Mesothelial cell of epicardium (in vitro differentiated cells): ENCODE measurements around the gene DNAI1. TPM values are rescaled to one million over a fixed set of nuclear protein-coding genes. Genes with fewer than 3 reads are reported as not detected.
"Not testable (repeated sequence)": the region's sequence is repeated elsewhere in the genome, so short reads cannot be mapped to it uniquely, and the experiment has no call there.

Source experiments
- DNase-seq, 2 experiments: peaks; one replicate each; pipeline ENCODE4 v3.0.0; 2021; ENCODE audit warnings: low spot score in 2 of 2; ENCODE audit not compliant: unreplicated experiment in 2 of 2
- H3K27ac Mint-ChIP-seq: 2 replicates; pipeline ENCODE4 v1.8.0; 2021; ENCODE audit warnings: mixed read lengths
- H3K27me3 Mint-ChIP-seq: 2 replicates; pipeline ENCODE4 v1.8.0; 2021; ENCODE audit warnings: low read depth, mixed read lengths
- H3K36me3 Mint-ChIP-seq: 2 replicates; pipeline ENCODE4 v1.8.0; 2021; ENCODE audit warnings: mixed read lengths
- H3K4me1 Mint-ChIP-seq: 2 replicates; pipeline ENCODE4 v1.8.0; 2021; ENCODE audit warnings: mixed read lengths
- H3K4me3 Mint-ChIP-seq: 2 replicates; pipeline ENCODE4 v1.8.0; 2021; ENCODE audit warnings: mild to moderate bottlenecking, moderate library complexity, mixed read lengths
- H3K9me3 Mint-ChIP-seq: 2 replicates; pipeline ENCODE4 v1.8.0; 2021; ENCODE audit warnings: mixed read lengths
- CTCF ChIP-seq: fragments of 200-600 bp; sonication (generic); IDR thresholded peaks from one replicate; pipeline ENCODE4 v1.5.0; 2021; ENCODE audit warnings: antibody characterized with exemption; ENCODE audit not compliant: unreplicated experiment
- total RNA-seq: library from RNA; stranded (reverse); gene quantifications from 3 replicates; pipeline ENCODE4 v1.2.1, GENCODE V29; 2021

DNAI1 gene
- total RNA-seq, 1 donor from 2014 or later: not detected

- Mint-ChIP-seq H3K4me1 (no peaks in the 10 kb centered on the region), H3K4me3 (no peak overlapping the region), H3K27me3 (peaks cover 28% of the 10 kb centered on the region), H3K9me3 (no peaks in the 10 kb centered on the region), H3K27ac (no peak overlapping the region), H3K36me3 (no peaks in the 10 kb centered on the region)
- no peak for DNase-seq
- TF ChIP-seq CTCF: no peak
These were observed 6.0 kb downstream of the DNAI1 start for GRCh38 chr9:34464571-34464970.

- no peak overlapping the region for H3K4me3 Mint-ChIP-seq
- no peaks in the 10 kb centered on the region for H3K9me3 Mint-ChIP-seq
- no peak overlapping the region for H3K27ac Mint-ChIP-seq
- H3K27me3 Mint-ChIP-seq: peaks cover 25% of the 10 kb centered on the region
- no peaks in the 10 kb centered on the region for H3K4me1 Mint-ChIP-seq
- no peak for DNase-seq
- no peak for TF ChIP-seq CTCF
- no peaks in the 10 kb centered on the region for H3K36me3 Mint-ChIP-seq
These were observed 6.9 kb downstream of the DNAI1 start for GRCh38 chr9:34465468-34465867.

GRCh38 chr9:34475097-34475496 lies 16.5 kb downstream of the DNAI1 start:
- Mint-ChIP-seq H3K9me3 (no peaks in the 10 kb centered on the region), H3K4me3 (no peak overlapping the region), H3K36me3 (no peaks in the 10 kb centered on the region), H3K27ac (no peak overlapping the region), H3K4me1 (no peaks in the 10 kb centered on the region), H3K27me3 (peaks cover 31% of the 10 kb centered on the region)
- no peak for DNase-seq
- no peak for TF ChIP-seq CTCF

GRCh38 chr9:34477541-34477940 lies 18.9 kb downstream of the DNAI1 start:
- H3K27ac Mint-ChIP-seq: no peak overlapping the region

GRCh38 chr9:34479431-34479866 lies 20.8 kb downstream of the DNAI1 start:
- no peak overlapping the region for H3K27ac Mint-ChIP-seq

More at GRCh38 chr9:34477541-34477940, 18.9 kb downstream of the DNAI1 start:
- TF ChIP-seq CTCF: no peak
- Mint-ChIP-seq H3K4me3 (no peak overlapping the region), H3K36me3 (no peaks in the 10 kb centered on the region), H3K9me3 (no peaks in the 10 kb centered on the region), H3K4me1 (no peaks in the 10 kb centered on the region), H3K27me3 (peaks cover 31% of the 10 kb centered on the region)
- no peak for DNase-seq

GRCh38 chr9:34481620-34482019 lies 23.0 kb downstream of the DNAI1 start:
- not testable (repeated sequence) for DNase-seq, H3K4me1 Mint-ChIP-seq, H3K4me3 Mint-ChIP-seq, H3K9me3 Mint-ChIP-seq, H3K36me3 Mint-ChIP-seq, H3K27ac Mint-ChIP-seq
- peaks cover 15% of the 10 kb centered on the region for H3K27me3 Mint-ChIP-seq

More at GRCh38 chr9:34479431-34479866, 20.8 kb downstream of the DNAI1 start:
- Mint-ChIP-seq H3K9me3 (no peaks in the 10 kb centered on the region), H3K36me3 (no peaks in the 10 kb centered on the region), H3K4me1 (no peaks in the 10 kb centered on the region), H3K4me3 (no peak overlapping the region), H3K27me3 (peaks cover 31% of the 10 kb centered on the region)
- no peak for TF ChIP-seq CTCF
- no peak for DNase-seq

GRCh38 chr9:34482746-34483145 lies 24.1 kb downstream of the DNAI1 start:
- DNase-seq, H3K27ac Mint-ChIP-seq, H3K36me3 Mint-ChIP-seq, H3K9me3 Mint-ChIP-seq, H3K4me1 Mint-ChIP-seq, H3K4me3 Mint-ChIP-seq: not testable (repeated sequence)
- peaks cover 13% of the 10 kb centered on the region for H3K27me3 Mint-ChIP-seq
